Measurements from ENCODE around the gene HDAC4.
A peak's percentile ranks its signal among the peaks of the same experiment; 100 is the strongest.
"Not testable (repeated sequence)": the region's sequence is repeated elsewhere in the genome, so short reads cannot be mapped to it uniquely, and the experiment has no call there.

HDAC4 gene

GRCh38 chr2:239400596-239401066, at the start of gene HDAC4:
Gene HDAC4 (minus strand): TSS chr2:239401020. CDS start chr2:239352699, 48,321 bp downstream.
- TF ChIP-seq, protein P1, sequence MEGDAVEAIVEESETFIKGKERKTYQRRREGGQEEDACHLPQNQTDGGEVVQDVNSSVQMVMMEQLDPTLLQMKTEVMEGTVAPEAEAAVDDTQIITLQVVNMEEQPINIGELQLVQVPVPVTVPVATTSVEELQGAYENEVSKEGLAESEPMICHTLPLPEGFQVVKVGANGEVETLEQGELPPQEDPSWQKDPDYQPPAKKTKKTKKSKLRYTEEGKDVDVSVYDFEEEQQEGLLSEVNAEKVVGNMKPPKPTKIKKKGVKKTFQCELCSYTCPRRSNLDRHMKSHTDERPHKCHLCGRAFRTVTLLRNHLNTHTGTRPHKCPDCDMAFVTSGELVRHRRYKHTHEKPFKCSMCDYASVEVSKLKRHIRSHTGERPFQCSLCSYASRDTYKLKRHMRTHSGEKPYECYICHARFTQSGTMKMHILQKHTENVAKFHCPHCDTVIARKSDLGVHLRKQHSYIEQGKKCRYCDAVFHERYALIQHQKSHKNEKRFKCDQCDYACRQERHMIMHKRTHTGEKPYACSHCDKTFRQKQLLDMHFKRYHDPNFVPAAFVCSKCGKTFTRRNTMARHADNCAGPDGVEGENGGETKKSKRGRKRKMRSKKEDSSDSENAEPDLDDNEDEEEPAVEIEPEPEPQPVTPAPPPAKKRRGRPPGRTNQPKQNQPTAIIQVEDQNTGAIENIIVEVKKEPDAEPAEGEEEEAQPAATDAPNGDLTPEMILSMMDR (conservative IDR thresholded peaks at IDR 0.05; ENCODE audit: control insufficient read depth, insufficient read depth, low read depth, low read length), result no peak

GRCh38 chr2:239449468-239449867, 48.6 kb upstream of the HDAC4 start:
- not testable (repeated sequence) for DNase-seq (ENCODE audit: low read depth); H3K4me3 ChIP-seq (ENCODE audit: control insufficient read depth, low read depth, low read length)

More at GRCh38 chr2:239400596-239401066, at the start of gene HDAC4:
- peak within 1 kb of the TSS; percentile 80 for H3K4me3 ChIP-seq (ENCODE audit: control insufficient read depth, low read depth, low read length)
- no peak for DNase-seq (ENCODE audit: low read depth)

DNA sequence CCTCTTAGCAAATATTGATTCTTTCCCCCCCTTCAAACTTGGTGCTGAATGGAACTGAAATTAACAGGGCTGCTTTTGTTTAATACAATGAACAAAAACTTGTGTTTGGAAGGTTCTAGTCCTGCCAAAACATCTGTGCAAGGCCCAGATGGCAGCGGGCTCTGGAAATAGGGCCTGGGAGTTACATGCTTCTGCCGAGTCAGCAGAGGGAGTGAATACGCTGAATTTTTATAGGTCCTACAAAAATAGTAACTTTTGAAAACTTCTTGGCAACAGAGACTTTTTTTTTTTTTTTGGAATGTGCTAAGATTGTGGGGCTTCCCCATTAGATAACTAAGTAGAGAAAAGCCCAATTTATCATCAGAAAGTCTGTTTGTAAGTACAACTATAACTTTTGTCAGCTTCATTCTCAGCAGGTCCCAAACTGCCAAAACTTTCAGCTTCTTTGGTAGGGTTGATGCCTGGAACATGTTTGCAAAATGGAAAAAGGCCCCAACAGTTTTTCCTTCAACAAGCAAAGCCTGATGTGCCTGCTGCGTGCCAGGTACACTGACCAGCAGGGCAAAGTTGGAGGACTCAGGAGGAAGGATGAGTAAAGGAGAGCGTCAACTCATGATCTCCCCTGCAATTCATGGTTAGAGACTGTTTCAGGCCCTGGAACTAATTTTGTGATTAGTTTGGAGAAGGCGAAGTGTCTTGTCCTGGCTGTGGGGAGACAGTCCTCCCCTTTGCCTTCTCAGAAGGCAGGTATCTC, 45.1 kb upstream of the HDAC4 start:
- H3K4me3 ChIP-seq (ENCODE audit: control insufficient read depth, low read depth, low read length), result no peak overlapping the region
- no peak for DNase-seq (ENCODE audit: low read depth)
- TF ChIP-seq, protein P1 (conservative IDR thresholded peaks at IDR 0.05; ENCODE audit: control insufficient read depth, insufficient read depth, low read depth, low read length), result no peak

DNA sequence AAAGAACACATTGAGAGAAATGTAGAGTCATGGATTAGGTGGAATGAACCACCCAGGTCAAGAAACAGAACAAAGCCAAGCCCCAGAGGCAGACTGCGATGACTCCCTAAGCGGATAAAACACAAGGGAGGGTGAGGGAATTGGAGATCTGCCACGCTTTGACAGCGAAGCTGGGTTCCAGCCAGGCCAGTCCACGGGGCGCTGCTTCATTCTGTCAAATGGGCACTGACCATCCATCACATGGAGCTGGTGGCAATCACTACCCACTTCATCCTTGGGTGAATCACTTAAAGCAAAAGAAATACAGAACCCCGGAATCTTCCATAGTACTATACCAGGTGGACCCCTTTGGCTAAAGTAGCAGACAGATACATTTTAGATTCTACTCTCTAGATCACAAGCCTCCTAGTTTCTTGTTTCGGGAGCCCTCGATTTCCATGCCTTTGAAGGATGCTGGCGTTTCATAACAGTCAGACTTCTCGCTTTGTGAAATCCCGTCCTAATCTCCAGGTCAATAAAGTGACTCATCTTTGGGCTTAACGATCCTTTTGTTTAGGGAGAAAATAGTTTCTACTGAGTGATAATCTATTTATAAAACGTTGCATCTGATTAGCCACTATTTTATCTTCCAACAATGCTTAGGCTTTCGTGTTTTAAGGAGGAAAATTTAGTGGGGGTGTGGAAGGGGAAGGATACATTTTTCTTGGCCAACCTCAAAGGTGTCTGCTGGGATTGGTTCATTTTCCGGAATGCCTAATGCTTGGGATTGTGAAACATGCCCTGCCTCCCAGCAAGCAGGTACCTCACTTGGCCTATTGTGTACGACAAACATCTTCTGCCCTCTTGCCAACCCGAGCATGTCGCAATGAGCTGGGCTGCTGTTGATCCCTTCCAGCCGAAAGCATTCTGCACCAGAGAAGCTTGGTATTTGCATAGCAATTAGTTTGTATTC, 44.1 kb upstream of the HDAC4 start:
- peak; percentile 61 for DNase-seq (ENCODE audit: low read depth)
- H3K4me3 ChIP-seq (ENCODE audit: control insufficient read depth, low read depth, low read length), result no peak overlapping the region
- TF ChIP-seq, protein P1 (conservative IDR thresholded peaks at IDR 0.05; ENCODE audit: control insufficient read depth, insufficient read depth, low read depth, low read length), result no peak

DNA sequence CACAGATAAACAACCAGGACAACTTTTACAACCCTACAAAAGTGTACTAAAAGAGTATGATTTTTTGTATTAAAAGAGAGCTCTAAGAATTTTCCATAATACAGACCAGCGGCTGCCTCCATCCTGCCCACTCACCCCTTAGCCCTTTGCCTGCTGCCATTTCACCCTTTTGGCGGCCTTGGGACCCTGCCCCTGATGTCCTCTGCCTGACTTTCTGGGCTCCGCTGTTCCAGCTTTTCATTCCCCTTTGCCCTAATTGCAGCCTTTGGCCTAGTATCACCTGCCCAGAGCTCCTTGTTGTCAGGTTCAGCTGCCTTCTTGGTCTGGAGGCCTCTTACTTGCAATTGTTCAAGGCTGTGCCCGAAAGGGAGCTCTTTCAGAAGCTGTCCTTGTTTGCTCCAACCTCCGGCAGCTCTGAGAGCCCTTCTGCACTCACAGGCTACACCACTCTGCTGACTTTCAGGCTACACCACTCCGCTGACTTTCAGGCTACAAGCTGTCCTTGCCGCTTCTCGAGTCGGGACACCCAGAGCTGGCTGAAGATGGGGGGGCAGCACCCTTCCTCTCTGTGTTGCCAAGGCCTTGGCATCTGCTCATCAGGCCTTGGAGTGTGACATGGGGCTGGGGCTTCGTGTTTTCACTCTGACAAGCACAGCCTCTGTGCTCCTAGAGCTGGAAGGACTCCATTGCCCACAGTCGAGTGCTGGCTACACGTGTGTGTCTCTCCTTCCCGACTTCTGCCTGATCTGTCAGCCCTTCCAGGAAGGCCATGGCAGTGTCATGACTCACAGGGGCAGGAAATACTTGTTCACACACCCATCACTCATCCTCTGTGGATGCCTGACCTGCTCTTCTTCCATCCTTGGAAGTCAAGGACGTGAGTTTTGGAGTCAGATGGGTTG, 43.1 kb upstream of the HDAC4 start:
- TF ChIP-seq, protein P1 (conservative IDR thresholded peaks at IDR 0.05; ENCODE audit: control insufficient read depth, insufficient read depth, low read depth, low read length), result no peak
- peak; percentile 73 for DNase-seq (ENCODE audit: low read depth)
- H3K4me3 ChIP-seq (ENCODE audit: control insufficient read depth, low read depth, low read length), result no peak overlapping the region

- TF ChIP-seq, protein P1 (conservative IDR thresholded peaks at IDR 0.05; ENCODE audit: control insufficient read depth, insufficient read depth, low read depth, low read length), result no peak
- no peak overlapping the region for H3K4me3 ChIP-seq (ENCODE audit: control insufficient read depth, low read depth, low read length)
- no peak for DNase-seq (ENCODE audit: low read depth)
Measured at GRCh38 chr2:239443102-239443620, 42.3 kb upstream of the HDAC4 start.

Measured in fibroblast of mammary gland (primary cell).